Neutrophil (primary cell): ENCODE results near the gene SERPINA9.
"Not testable (repeated sequence)": the region's sequence is repeated elsewhere in the genome, so short reads cannot be mapped to it uniquely, and the experiment has no call there.

Experiments
- H3K27ac ChIP-seq: fragments of 200-600 bp; sonication (generic); 2 replicates; pipeline ENCODE4 v1.5.1; 2016; ENCODE audit warnings: mild to moderate bottlenecking, moderate library complexity
- H3K27me3 ChIP-seq: fragments of 200-600 bp; sonication (generic); 2 replicates; pipeline ENCODE4 v1.6.0; 2016; ENCODE audit warnings: mild to moderate bottlenecking
- H3K36me3 ChIP-seq: fragments of 200-600 bp; sonication (generic); 2 replicates; pipeline ENCODE4 v1.5.1; 2017
- H3K4me1 ChIP-seq, 2 experiments: fragments of 200-600 bp in 1 of 2; sonication (generic) in 1 of 2; 1 replicate in 1 of 2; 2 replicates in 1 of 2; pipeline versions ENCODE4 v1.5.1 to v1.6.1; 2013 to 2016; ENCODE audit warnings: low read depth in 1 of 2, low read length in 1 of 2, mild to moderate bottlenecking in 1 of 2, moderate library complexity in 1 of 2; ENCODE audit not compliant: control insufficient read depth in 1 of 2, insufficient read depth in 1 of 2
- H3K4me3 ChIP-seq, 2 experiments: fragments of 200-600 bp in 1 of 2; sonication (generic) in 1 of 2; 1 replicate in 1 of 2; 2 replicates in 1 of 2; pipeline ENCODE4 v1.5.1; 2013 to 2016; ENCODE audit warnings: low read depth in 1 of 2, low read length in 1 of 2, mild to moderate bottlenecking in 1 of 2, moderate library complexity in 1 of 2
- H3K9me3 ChIP-seq: fragments of 200-600 bp; sonication (generic); 2 replicates; pipeline ENCODE4 v1.5.1; 2016
- TF ChIP-seq, protein P1 (sequence below): fragments of 200-600 bp; sonication (generic); IDR thresholded peaks from 2 replicates; pipeline ENCODE4 v1.5.1; 2016; ENCODE audit warnings: antibody characterized with exemption

Gene SERPINA9

DNA sequence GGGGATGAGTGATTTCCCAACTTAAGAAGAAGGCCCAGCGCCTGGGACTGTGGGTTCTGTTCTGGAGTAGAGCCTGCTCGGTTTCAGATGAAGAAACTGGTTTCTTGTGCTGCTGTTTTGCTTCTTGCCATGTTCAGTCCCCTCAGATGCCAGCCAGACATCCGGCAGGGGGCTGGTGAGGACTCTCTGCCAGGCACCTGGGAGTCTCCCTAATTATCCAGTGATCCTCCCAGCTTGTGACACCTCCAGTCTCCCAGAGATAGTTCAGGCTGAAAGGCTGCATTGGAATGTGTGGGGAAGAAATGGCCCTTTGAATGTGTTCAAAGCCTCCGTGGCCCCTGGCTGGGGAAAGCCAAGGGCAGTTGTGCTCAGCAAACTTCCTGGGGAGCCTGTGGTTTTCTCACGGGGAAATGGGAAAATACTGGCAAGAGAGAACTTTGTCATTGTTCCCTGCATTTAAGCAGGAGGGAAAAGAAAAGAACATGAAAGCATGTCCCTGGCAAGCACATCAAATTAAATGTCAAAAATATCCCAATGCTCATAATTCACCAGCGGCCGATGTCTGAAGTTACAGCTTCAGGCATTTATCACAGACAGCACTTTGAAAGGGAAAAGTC is 41.8 kb upstream of the SERPINA9 start:
- Histone ChIP-seq H3K27me3 (peaks cover 5% of the 10 kb centered on the region), H3K4me3 (no peak overlapping the region), H3K36me3 (no peaks in the 10 kb centered on the region), H3K4me1 (no peaks in the 10 kb centered on the region), H3K27ac (no peak overlapping the region), H3K9me3 (no peaks in the 10 kb centered on the region)
- TF ChIP-seq, protein P1, sequence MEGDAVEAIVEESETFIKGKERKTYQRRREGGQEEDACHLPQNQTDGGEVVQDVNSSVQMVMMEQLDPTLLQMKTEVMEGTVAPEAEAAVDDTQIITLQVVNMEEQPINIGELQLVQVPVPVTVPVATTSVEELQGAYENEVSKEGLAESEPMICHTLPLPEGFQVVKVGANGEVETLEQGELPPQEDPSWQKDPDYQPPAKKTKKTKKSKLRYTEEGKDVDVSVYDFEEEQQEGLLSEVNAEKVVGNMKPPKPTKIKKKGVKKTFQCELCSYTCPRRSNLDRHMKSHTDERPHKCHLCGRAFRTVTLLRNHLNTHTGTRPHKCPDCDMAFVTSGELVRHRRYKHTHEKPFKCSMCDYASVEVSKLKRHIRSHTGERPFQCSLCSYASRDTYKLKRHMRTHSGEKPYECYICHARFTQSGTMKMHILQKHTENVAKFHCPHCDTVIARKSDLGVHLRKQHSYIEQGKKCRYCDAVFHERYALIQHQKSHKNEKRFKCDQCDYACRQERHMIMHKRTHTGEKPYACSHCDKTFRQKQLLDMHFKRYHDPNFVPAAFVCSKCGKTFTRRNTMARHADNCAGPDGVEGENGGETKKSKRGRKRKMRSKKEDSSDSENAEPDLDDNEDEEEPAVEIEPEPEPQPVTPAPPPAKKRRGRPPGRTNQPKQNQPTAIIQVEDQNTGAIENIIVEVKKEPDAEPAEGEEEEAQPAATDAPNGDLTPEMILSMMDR: no peak

DNA sequence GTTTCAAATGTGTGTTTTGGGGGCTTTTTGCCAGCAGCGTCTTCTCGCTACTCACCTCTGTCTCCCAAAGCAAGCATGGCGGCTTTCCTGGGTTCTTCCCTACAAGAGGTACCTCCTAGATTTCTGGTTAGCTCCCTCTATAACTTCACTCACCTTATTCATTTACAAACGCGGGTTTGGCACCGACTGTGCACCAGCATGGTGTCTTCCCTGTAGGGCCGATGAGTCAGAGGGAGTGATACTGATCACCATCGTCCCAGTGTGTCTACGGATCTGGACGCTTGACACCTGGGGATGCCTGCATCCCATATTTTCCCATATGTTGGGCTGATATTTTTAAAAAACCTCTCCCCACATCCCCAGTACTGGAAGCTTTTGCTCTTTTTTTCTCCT is 41.2 kb upstream of the SERPINA9 start:
- H3K36me3 ChIP-seq: no peaks in the 10 kb centered on the region
- TF ChIP-seq, protein P1: no peak
- H3K4me1 ChIP-seq: no peaks in the 10 kb centered on the region
- no peak overlapping the region for H3K27ac ChIP-seq
- peaks cover 5% of the 10 kb centered on the region for H3K27me3 ChIP-seq
- no peaks in the 10 kb centered on the region for H3K9me3 ChIP-seq
- no peak overlapping the region for H3K4me3 ChIP-seq

DNA sequence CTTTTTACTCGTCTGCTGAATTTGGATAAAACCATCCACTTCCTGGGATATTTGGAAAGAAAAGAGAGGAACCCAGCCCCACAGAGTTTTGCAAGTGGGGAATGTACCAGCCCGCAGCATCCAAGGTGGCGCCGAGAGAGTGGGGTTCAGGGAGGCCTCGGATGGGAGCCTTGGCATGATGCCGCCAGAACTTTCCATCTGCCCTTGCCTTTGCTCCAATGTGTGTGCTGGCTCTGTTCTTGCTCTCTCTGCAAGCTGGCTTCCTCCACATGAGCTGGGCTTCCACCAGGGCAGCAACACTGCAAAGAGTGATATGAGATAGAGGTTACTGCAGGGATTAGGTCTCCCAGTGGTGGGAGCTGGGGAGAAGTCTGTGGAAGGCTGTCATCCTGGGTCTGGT is 39.9 kb upstream of the SERPINA9 start:
- peaks cover 5% of the 10 kb centered on the region for H3K27me3 ChIP-seq
- TF ChIP-seq, protein P1: no peak
- H3K9me3 ChIP-seq: no peaks in the 10 kb centered on the region
- no peaks in the 10 kb centered on the region for H3K36me3 ChIP-seq
- no peak overlapping the region for H3K4me3 ChIP-seq
- no peaks in the 10 kb centered on the region for H3K4me1 ChIP-seq
- no peak overlapping the region for H3K27ac ChIP-seq

DNA sequence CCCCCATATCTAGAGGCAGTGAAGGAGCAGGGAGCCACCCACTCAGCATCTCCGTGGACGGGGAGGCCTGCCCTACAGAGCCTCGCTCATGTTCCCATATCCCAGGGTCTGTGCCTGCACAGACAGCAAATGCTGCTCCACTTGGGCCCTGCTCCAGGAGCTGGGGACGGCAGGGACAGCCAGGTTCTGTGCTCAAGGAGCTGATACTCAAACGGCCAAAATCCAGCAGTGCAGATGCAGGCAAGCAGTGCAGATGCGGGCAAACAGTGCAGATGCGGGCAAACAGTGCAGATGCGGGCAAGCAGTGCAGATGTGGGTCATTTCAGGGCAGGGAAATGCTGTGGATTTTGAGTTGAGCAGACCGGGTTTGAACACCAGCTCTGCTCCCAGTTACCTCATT is 39.4 kb upstream of the SERPINA9 start:
- Histone ChIP-seq H3K4me3 (no peak overlapping the region), H3K4me1 (no peaks in the 10 kb centered on the region), H3K27ac (no peak overlapping the region), H3K9me3 (no peaks in the 10 kb centered on the region), H3K27me3 (peaks cover 5% of the 10 kb centered on the region), H3K36me3 (no peaks in the 10 kb centered on the region)
- TF ChIP-seq, protein P1: no peak

DNA sequence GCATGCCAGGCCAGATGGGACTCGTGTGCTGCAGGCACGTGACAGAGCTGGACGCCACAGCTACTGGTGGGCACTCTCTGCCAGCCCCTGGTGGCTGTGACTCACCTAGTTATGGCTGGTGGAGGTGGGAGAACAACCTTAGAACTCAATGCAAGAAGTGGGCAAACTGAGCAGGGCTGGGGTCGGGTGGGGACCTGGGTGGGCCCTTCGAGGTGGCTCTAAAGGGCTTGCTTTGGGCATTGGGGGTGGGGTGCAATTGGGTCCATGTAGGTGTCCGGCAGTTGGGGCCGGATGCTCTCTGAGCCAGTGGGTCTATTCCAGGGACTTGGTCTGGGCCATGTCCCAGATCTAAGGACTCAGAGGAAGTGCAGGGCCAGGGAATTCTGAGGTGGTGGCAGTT is 38.4 kb upstream of the SERPINA9 start:
- Histone ChIP-seq H3K9me3 (no peaks in the 10 kb centered on the region), H3K36me3 (no peaks in the 10 kb centered on the region), H3K4me1 (no peaks in the 10 kb centered on the region), H3K4me3 (no peak overlapping the region), H3K27ac (no peak overlapping the region), H3K27me3 (peaks cover 5% of the 10 kb centered on the region)
- TF ChIP-seq, protein P1: no peak

DNA sequence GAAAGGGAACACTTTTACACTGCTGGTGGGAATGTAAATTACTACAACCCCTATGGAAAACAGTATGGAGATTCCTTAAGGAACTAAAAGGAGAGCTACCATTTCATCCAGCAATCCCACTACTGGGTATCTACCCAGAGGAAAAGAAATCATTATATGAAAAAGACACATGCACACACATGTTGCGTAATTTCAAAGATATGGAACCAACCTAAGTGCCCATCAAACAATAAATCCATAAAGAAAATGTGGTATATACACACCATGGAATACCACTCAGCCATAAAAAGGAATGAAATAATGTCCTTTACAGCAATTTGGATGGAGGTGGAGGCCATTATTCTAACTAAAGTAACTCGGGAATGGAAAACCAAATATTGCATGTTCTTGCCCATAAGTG is 34.5 kb upstream of the SERPINA9 start:
- not testable (repeated sequence) for H3K4me1 ChIP-seq, H3K36me3 ChIP-seq, H3K9me3 ChIP-seq, H3K4me3 ChIP-seq, H3K27ac ChIP-seq, H3K27me3 ChIP-seq
